Measurements from ENCODE around the gene TMEM259.

The TMEM259 gene

GRCh38 chr19:1041272-1041834 is 20.4 kb upstream of the TMEM259 start:
- H3K9ac ChIP-seq (ENCODE audit: low read length), result no peak overlapping the region
- H3K4me3 ChIP-seq (ENCODE audit: low read length), result peak overlapping the region; percentile 31
- peaks cover 9% of the 10 kb centered on the region for H3K4me1 ChIP-seq (ENCODE audit: control insufficient read depth, insufficient read depth, low read length)
- no peak overlapping the region for H3K27ac ChIP-seq (ENCODE audit: low read depth, low read length)
- peaks cover 3% of the 10 kb centered on the region for H3K27me3 ChIP-seq (ENCODE audit: control insufficient read depth, insufficient read depth, low read length)
- peaks cover 2% of the 10 kb centered on the region for H3K36me3 ChIP-seq (ENCODE audit: control insufficient read depth, insufficient read depth, low read length)

GRCh38 chr19:1040476-1041271 is 19.8 kb upstream of the TMEM259 start:
- H3K27ac ChIP-seq (ENCODE audit: low read depth, low read length), result no peak overlapping the region
- H3K4me1 ChIP-seq (ENCODE audit: control insufficient read depth, insufficient read depth, low read length), result peaks cover 9% of the 10 kb centered on the region
- H3K36me3 ChIP-seq (ENCODE audit: control insufficient read depth, insufficient read depth, low read length), result peaks cover 5% of the 10 kb centered on the region
- H3K27me3 ChIP-seq (ENCODE audit: control insufficient read depth, insufficient read depth, low read length), result peaks cover 3% of the 10 kb centered on the region
- peak overlapping the region; percentile 71 for H3K4me3 ChIP-seq (ENCODE audit: low read length)
- H3K9ac ChIP-seq (ENCODE audit: low read length), result no peak overlapping the region

- H3K9ac ChIP-seq (ENCODE audit: low read length), result no peak within 1 kb of the TSS
- peak within 1 kb of the TSS; percentile 71 for H3K4me3 ChIP-seq (ENCODE audit: low read length)
- peaks cover 9% of the 10 kb centered on the region for H3K4me1 ChIP-seq (ENCODE audit: control insufficient read depth, insufficient read depth, low read length)
- peaks cover 8% of the 10 kb centered on the region for H3K36me3 ChIP-seq (ENCODE audit: control insufficient read depth, insufficient read depth, low read length)
- H3K27me3 ChIP-seq (ENCODE audit: control insufficient read depth, insufficient read depth, low read length), result peaks cover 3% of the 10 kb centered on the region
- H3K27ac ChIP-seq (ENCODE audit: low read depth, low read length), result no peak within 1 kb of the TSS
Measured at GRCh38 chr19:1039646-1040475, 18.9 kb upstream of the TMEM259 start, which contains the start of gene ABCA7. Gene ABCA7, plus strand, starts transcription at chr19:1040107. Its CDS starts 1,255 bp downstream, at chr19:1041362.

- peaks cover 9% of the 10 kb centered on the region for H3K4me1 ChIP-seq (ENCODE audit: control insufficient read depth, insufficient read depth, low read length)
- peak overlapping the region; percentile 60 for H3K4me3 ChIP-seq (ENCODE audit: low read length)
- no peak overlapping the region for H3K27ac ChIP-seq (ENCODE audit: low read depth, low read length)
- H3K36me3 ChIP-seq (ENCODE audit: control insufficient read depth, insufficient read depth, low read length), result peaks cover 8% of the 10 kb centered on the region
- no peak overlapping the region for H3K9ac ChIP-seq (ENCODE audit: low read length)
- peaks cover 3% of the 10 kb centered on the region for H3K27me3 ChIP-seq (ENCODE audit: control insufficient read depth, insufficient read depth, low read length)
Measured at GRCh38 chr19:1038978-1039645, 18.2 kb upstream of the TMEM259 start.

- peak overlapping the region; percentile 27 for H3K4me3 ChIP-seq (ENCODE audit: low read length)
- peaks cover 9% of the 10 kb centered on the region for H3K4me1 ChIP-seq (ENCODE audit: control insufficient read depth, insufficient read depth, low read length)
- peaks cover 8% of the 10 kb centered on the region for H3K36me3 ChIP-seq (ENCODE audit: control insufficient read depth, insufficient read depth, low read length)
- peaks cover 3% of the 10 kb centered on the region for H3K27me3 ChIP-seq (ENCODE audit: control insufficient read depth, insufficient read depth, low read length)
- no peak overlapping the region for H3K27ac ChIP-seq (ENCODE audit: low read depth, low read length)
- H3K9ac ChIP-seq (ENCODE audit: low read length), result no peak overlapping the region
Measured at GRCh38 chr19:1037621-1038064, 16.7 kb upstream of the TMEM259 start.

GRCh38 chr19:1035998-1036621 is 15.2 kb upstream of the TMEM259 start:
- H3K36me3 ChIP-seq (ENCODE audit: control insufficient read depth, insufficient read depth, low read length), result peaks cover 15% of the 10 kb centered on the region
- H3K27ac ChIP-seq (ENCODE audit: low read depth, low read length), result no peak overlapping the region
- peaks cover 9% of the 10 kb centered on the region for H3K4me1 ChIP-seq (ENCODE audit: control insufficient read depth, insufficient read depth, low read length)
- H3K9ac ChIP-seq (ENCODE audit: low read length), result no peak overlapping the region
- H3K27me3 ChIP-seq (ENCODE audit: control insufficient read depth, insufficient read depth, low read length), result no peaks in the 10 kb centered on the region
- H3K4me3 ChIP-seq (ENCODE audit: low read length), result no peak overlapping the region

- no peak overlapping the region for H3K4me3 ChIP-seq (ENCODE audit: low read length)
- H3K36me3 ChIP-seq (ENCODE audit: control insufficient read depth, insufficient read depth, low read length), result peaks cover 15% of the 10 kb centered on the region
- H3K4me1 ChIP-seq (ENCODE audit: control insufficient read depth, insufficient read depth, low read length), result peaks cover 3% of the 10 kb centered on the region
- H3K9ac ChIP-seq (ENCODE audit: low read length), result no peak overlapping the region
- no peaks in the 10 kb centered on the region for H3K27me3 ChIP-seq (ENCODE audit: control insufficient read depth, insufficient read depth, low read length)
- H3K27ac ChIP-seq (ENCODE audit: low read depth, low read length), result no peak overlapping the region
Measured at GRCh38 chr19:1032264-1032867, 11.4 kb upstream of the TMEM259 start.

- Histone ChIP-seq H3K36me3 (ENCODE audit: control insufficient read depth, insufficient read depth, low read length) (peaks cover 7% of the 10 kb centered on the region), H3K9ac (ENCODE audit: low read length) (no peak overlapping the region), H3K4me1 (ENCODE audit: control insufficient read depth, insufficient read depth, low read length) (peaks cover 3% of the 10 kb centered on the region), H3K27me3 (ENCODE audit: control insufficient read depth, insufficient read depth, low read length) (no peaks in the 10 kb centered on the region), H3K4me3 (ENCODE audit: low read length) (peak overlapping the region; percentile 90), H3K27ac (ENCODE audit: low read depth, low read length) (peak overlapping the region; percentile 99)
Measured at GRCh38 chr19:1028062-1028926, 7.4 kb upstream of the TMEM259 start.

GRCh38 chr19:1027650-1028061 is 6.7 kb upstream of the TMEM259 start:
- H3K9ac ChIP-seq (ENCODE audit: low read length), result no peak overlapping the region

GRCh38 chr19:1026783-1027649 is 6.1 kb upstream of the TMEM259 start:
- Histone ChIP-seq H3K9ac (ENCODE audit: low read length) (peak overlapping the region; percentile 73), H3K4me1 (ENCODE audit: control insufficient read depth, insufficient read depth, low read length) (peaks cover 3% of the 10 kb centered on the region)

More at GRCh38 chr19:1027650-1028061, 6.7 kb upstream of the TMEM259 start:
- H3K27me3 ChIP-seq (ENCODE audit: control insufficient read depth, insufficient read depth, low read length), result no peaks in the 10 kb centered on the region
- peak overlapping the region; percentile 99 for H3K27ac ChIP-seq (ENCODE audit: low read depth, low read length)
- peaks cover 3% of the 10 kb centered on the region for H3K4me1 ChIP-seq (ENCODE audit: control insufficient read depth, insufficient read depth, low read length)
- peak overlapping the region; percentile 90 for H3K4me3 ChIP-seq (ENCODE audit: low read length)
- H3K36me3 ChIP-seq (ENCODE audit: control insufficient read depth, insufficient read depth, low read length), result peaks cover 7% of the 10 kb centered on the region

More at GRCh38 chr19:1026783-1027649, 6.1 kb upstream of the TMEM259 start:
- H3K4me3 ChIP-seq (ENCODE audit: low read length), result peak overlapping the region; percentile 90
- peak overlapping the region; percentile 99 for H3K27ac ChIP-seq (ENCODE audit: low read depth, low read length)
- no peaks in the 10 kb centered on the region for H3K27me3 ChIP-seq (ENCODE audit: control insufficient read depth, insufficient read depth, low read length)
- H3K36me3 ChIP-seq (ENCODE audit: control insufficient read depth, insufficient read depth, low read length), result peaks cover under 1% of the 10 kb centered on the region

All from rectal smooth muscle tissue (tissue), 1 donor.